Activated CD8-positive, alpha-beta T cell treated with anti-CD3 and anti-CD28 coated beads for 36 hours (primary cell): ENCODE measurements around the gene PNN. TPM values are rescaled to one million over a fixed set of nuclear protein-coding genes. Genes with fewer than 3 reads are reported as not detected.

Source experiments
- ATAC-seq: fragments of 200-7000 bp; cut with Tn5 transposase; one replicate; pipeline ENCODE4 v1.10.0; 2021; ENCODE audit warnings: mild to moderate bottlenecking, moderate library complexity
- CTCF ChIA-PET: fragments of 350-600 bp; sonication (Branson Sonifier 250); formaldehyde crosslinking; loops from one replicate; lab custom pipeline; 2021; ENCODE audit warnings: antibody characterized with exemption; lab: Charles Lee
- POLR2A ChIA-PET: fragments of 350-600 bp; sonication (Branson Sonifier 250); formaldehyde crosslinking; loops from one replicate; lab custom pipeline; 2021; ENCODE audit warnings: antibody characterized with exemption; lab: Charles Lee
- DNase-seq: peaks from one replicate; pipeline ENCODE4 v3.0.0-alpha.2; 2020
- H3K27ac Mint-ChIP-seq: one replicate; pipeline ENCODE4 v1.8.0; 2021; ENCODE audit warnings: mild to moderate bottlenecking, mixed read lengths
- H3K27me3 Mint-ChIP-seq: one replicate; pipeline ENCODE4 v1.8.0; 2021; ENCODE audit warnings: mixed read lengths
- H3K36me3 Mint-ChIP-seq: one replicate; pipeline ENCODE4 v1.8.0; 2021; ENCODE audit warnings: low read depth, mixed read lengths
- H3K4me1 Mint-ChIP-seq: one replicate; pipeline ENCODE4 v1.8.0; 2021; ENCODE audit warnings: low read depth, mixed read lengths
- H3K4me3 Mint-ChIP-seq: one replicate; pipeline ENCODE4 v1.8.0; 2021; ENCODE audit warnings: mild to moderate bottlenecking, moderate library complexity, mixed read lengths
- H3K9me3 Mint-ChIP-seq: one replicate; pipeline ENCODE4 v1.8.0; 2021; ENCODE audit warnings: mixed read lengths
- intact Hi-C: fragments of 100-400 bp; cut with micrococcal nuclease; formaldehyde crosslinking; loops from one replicate; pipeline ENCODE4 v1.10.0; 2022
- total RNA-seq, 2 experiments: library from RNA; stranded (reverse); gene quantifications; one replicate each; pipeline ENCODE4 v1.2.3, GENCODE V29; 2021
- TF ChIP-seq, protein P1 (sequence below): fragments of 200-600 bp; IDR thresholded peaks from one replicate; pipeline ENCODE4 v1.8.0; 2022; ENCODE audit warnings: antibody characterized with exemption, mild to moderate bottlenecking

Gene PNN
- total RNA-seq, 2 experiments from 2014 or later = 106 to 107 TPM

- H3K9me3 Mint-ChIP-seq = no peaks in the 10 kb centered on the region
- peak; percentile 45 for DNase-seq
These were observed 600 bp downstream of the PNN start for GRCh38 chr14:39175445-39176262.

GRCh38 chr14:39176263-39177167 lies 1.5 kb downstream of the PNN start:
- CTCF ChIA-PET = no interaction called here

More at GRCh38 chr14:39175445-39176262, 600 bp downstream of the PNN start:
- POLR2A ChIA-PET = interaction anchor here (0.6 to 2.1 kb wide), 13 partner anchors 10 to 256 kb away, joined by 3 to 14 read pairs (median 4); partner anchors contain the start of genes FBXO33 and SEC23A
- Mint-ChIP-seq H3K27ac (peak overlapping the region; percentile 97), H3K27me3 (no peaks in the 10 kb centered on the region), H3K4me3 (peak overlapping the region; percentile 93), H3K4me1 (peaks cover 35% of the 10 kb centered on the region), H3K36me3 (peaks cover 41% of the 10 kb centered on the region)
- intact Hi-C loops = loop anchor here (10.0 kb wide), 1 partner anchor 89 kb away; no protein-coding TSS in a partner anchor
- CTCF ChIA-PET = interaction anchor here (0.6 kb wide), 1 partner anchor 56 kb away, joined by 3 read pairs; no protein-coding TSS in a partner anchor
- peak; percentile 1 for ATAC-seq
- TF ChIP-seq, protein P1, sequence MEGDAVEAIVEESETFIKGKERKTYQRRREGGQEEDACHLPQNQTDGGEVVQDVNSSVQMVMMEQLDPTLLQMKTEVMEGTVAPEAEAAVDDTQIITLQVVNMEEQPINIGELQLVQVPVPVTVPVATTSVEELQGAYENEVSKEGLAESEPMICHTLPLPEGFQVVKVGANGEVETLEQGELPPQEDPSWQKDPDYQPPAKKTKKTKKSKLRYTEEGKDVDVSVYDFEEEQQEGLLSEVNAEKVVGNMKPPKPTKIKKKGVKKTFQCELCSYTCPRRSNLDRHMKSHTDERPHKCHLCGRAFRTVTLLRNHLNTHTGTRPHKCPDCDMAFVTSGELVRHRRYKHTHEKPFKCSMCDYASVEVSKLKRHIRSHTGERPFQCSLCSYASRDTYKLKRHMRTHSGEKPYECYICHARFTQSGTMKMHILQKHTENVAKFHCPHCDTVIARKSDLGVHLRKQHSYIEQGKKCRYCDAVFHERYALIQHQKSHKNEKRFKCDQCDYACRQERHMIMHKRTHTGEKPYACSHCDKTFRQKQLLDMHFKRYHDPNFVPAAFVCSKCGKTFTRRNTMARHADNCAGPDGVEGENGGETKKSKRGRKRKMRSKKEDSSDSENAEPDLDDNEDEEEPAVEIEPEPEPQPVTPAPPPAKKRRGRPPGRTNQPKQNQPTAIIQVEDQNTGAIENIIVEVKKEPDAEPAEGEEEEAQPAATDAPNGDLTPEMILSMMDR = no peak

GRCh38 chr14:39177168-39177545 lies 2.1 kb downstream of the PNN start:
- Mint-ChIP-seq H3K36me3 (peaks cover 41% of the 10 kb centered on the region), H3K27ac (peak overlapping the region; percentile 79), H3K27me3 (no peaks in the 10 kb centered on the region), H3K4me3 (peak overlapping the region; percentile 93), H3K4me1 (peaks cover 32% of the 10 kb centered on the region), H3K9me3 (no peaks in the 10 kb centered on the region)
- ChIA-PET CTCF (no interaction called here), POLR2A (interaction anchor here (2.0 to 2.2 kb wide), 3 partner anchors 9 to 255 kb away, joined by 8 to 15 read pairs (median 9); partner anchors contain the start of gene FBXO33)
- intact Hi-C loops = loop anchor here (10.0 kb wide), 1 partner anchor 88 kb away; no protein-coding TSS in a partner anchor
- TF ChIP-seq, protein P1 = no peak
- ATAC-seq = no peak
- no peak for DNase-seq

More at GRCh38 chr14:39176263-39177167, 1.5 kb downstream of the PNN start:
- H3K36me3 Mint-ChIP-seq = peaks cover 41% of the 10 kb centered on the region
- H3K9me3 Mint-ChIP-seq = no peaks in the 10 kb centered on the region
- POLR2A ChIA-PET = interaction anchor here (1.4 to 2.2 kb wide), 4 partner anchors 10 to 91 kb away, joined by 8 to 15 read pairs (median 8); partner anchors contain the start of gene SEC23A
- peaks cover 32% of the 10 kb centered on the region for H3K4me1 Mint-ChIP-seq
- H3K27ac Mint-ChIP-seq = peak overlapping the region; percentile 97
- no peak for ATAC-seq
- no peak for DNase-seq
- H3K27me3 Mint-ChIP-seq = no peaks in the 10 kb centered on the region
- TF ChIP-seq, protein P1 = no peak
- intact Hi-C loops = loop anchor here (10.0 kb wide), 1 partner anchor 88 kb away; no protein-coding TSS in a partner anchor
- H3K4me3 Mint-ChIP-seq = peak overlapping the region; percentile 93

DNA sequence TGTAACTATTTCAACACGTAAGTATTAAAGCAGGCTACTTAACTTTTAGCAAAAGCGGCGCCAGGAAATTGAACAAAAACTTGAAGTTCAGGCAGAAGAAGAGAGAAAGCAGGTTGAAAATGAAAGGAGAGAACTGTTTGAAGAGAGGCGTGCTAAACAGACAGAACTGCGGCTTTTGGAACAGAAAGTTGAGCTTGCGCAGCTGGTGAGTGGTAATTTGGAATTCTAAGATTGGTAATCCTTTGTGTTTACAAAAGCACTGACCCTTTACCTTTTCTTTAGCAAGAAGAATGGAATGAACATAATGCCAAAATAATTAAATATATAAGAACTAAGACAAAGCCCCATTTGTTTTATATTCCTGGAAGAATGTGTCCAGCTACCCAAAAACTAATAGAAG lies 4.0 kb downstream of the PNN start:
- H3K4me3 Mint-ChIP-seq = no peak overlapping the region
- CTCF ChIA-PET = no interaction called here
- ATAC-seq = no peak

More for the DNA sequence above, 4.0 kb downstream of the PNN start:
- Mint-ChIP-seq H3K27ac (peak overlapping the region; percentile 70), H3K4me1 (peaks cover 32% of the 10 kb centered on the region), H3K27me3 (no peaks in the 10 kb centered on the region), H3K9me3 (no peaks in the 10 kb centered on the region), H3K36me3 (peaks cover 51% of the 10 kb centered on the region)
- intact Hi-C loops = loop anchor here (10.0 kb wide), 1 partner anchor 86 kb away; no protein-coding TSS in a partner anchor
- DNase-seq = no peak
- TF ChIP-seq, protein P1 = no peak
- POLR2A ChIA-PET = interaction anchor here (0.6 to 2.1 kb wide), 8 partner anchors 9 to 753 kb away, joined by 3 to 9 read pairs (median 4); partner anchors contain the start of genes FBXO33 and TRAPPC6B
